ENCODE measurements around the gene IFT122. TPM values are rescaled to one million over a fixed set of nuclear protein-coding genes. Genes with fewer than 3 reads are reported as not detected.

The IFT122 gene
- total and polyA plus RNA-seq, 8 donors = 15.3 to 37.1 (median 21.8) TPM

- 87 to 88% methylated on average over 15 of the region's 15 CpGs for WGBS, 2 donors
- TF ChIP-seq CTCF (IDR thresholded peaks at IDR 0.05) = no peak
- H3K36me3 ChIP-seq = no peaks in the 10 kb centered on the region
- ATAC-seq (no peak), DNase-seq (peak in 1 of 6 donors; percentile 40), FAIRE-seq (no peak)
- no peaks in the 10 kb centered on the region for H3K27me3 ChIP-seq
- H3K27ac ChIP-seq = no peak overlapping the region
- H3K9me3 ChIP-seq = no peaks in the 10 kb centered on the region
- intact Hi-C loops (cut with DNase I) = no loop called here
- H3K4me1 ChIP-seq = no peaks in the 10 kb centered on the region
- no peak overlapping the region for H3K4me3 ChIP-seq
Measured at GRCh38 chr3:129558081-129558771, 118.2 kb downstream of the IFT122 start.

- Histone ChIP-seq H3K27me3 (no peaks in the 10 kb centered on the region), H3K9me3 (no peaks in the 10 kb centered on the region), H3K36me3 (no peaks in the 10 kb centered on the region), H3K4me1 (no peaks in the 10 kb centered on the region), H3K27ac (no peak overlapping the region), H3K4me3 (no peak overlapping the region)
- no peak for ATAC-seq
- DNase-seq = peak in 1 of 6 donors; percentile 56
- no peak for TF ChIP-seq CTCF (IDR thresholded peaks at IDR 0.05)
- FAIRE-seq = no peak
- 80 to 88% methylated on average over 9 to 11 of the region's 11 CpGs for WGBS, 2 donors
- intact Hi-C loops (cut with DNase I) = no loop called here
Measured at GRCh38 chr3:129558772-129559564, 118.9 kb downstream of the IFT122 start.

GRCh38 chr3:129559565-129560079 lies 119.6 kb downstream of the IFT122 start:
- no peaks in the 10 kb centered on the region for H3K36me3 ChIP-seq
- no peak for TF ChIP-seq CTCF (IDR thresholded peaks at IDR 0.05)
- no peaks in the 10 kb centered on the region for H3K9me3 ChIP-seq
- H3K4me1 ChIP-seq = no peaks in the 10 kb centered on the region
- ATAC-seq (no peak), DNase-seq (peak in 1 of 6 donors; percentile 54), FAIRE-seq (no peak)
- 84 to 89% methylated on average over 20 of the region's 20 CpGs for WGBS, 2 donors
- H3K27me3 ChIP-seq = no peaks in the 10 kb centered on the region
- intact Hi-C loops (cut with DNase I) = no loop called here
- no peak overlapping the region for H3K27ac ChIP-seq
- no peak overlapping the region for H3K4me3 ChIP-seq

GRCh38 chr3:129560269-129560787 lies 120.3 kb downstream of the IFT122 start:
- ATAC-seq (no peak), DNase-seq (peak in 2 of 6 donors; percentile 20 to 67), FAIRE-seq (no peak)
- Histone ChIP-seq H3K27ac (no peak overlapping the region), H3K9me3 (no peaks in the 10 kb centered on the region), H3K36me3 (no peaks in the 10 kb centered on the region), H3K27me3 (no peaks in the 10 kb centered on the region), H3K4me3 (no peak overlapping the region), H3K4me1 (no peaks in the 10 kb centered on the region)
- 73 to 74% methylated on average over 16 of the region's 16 CpGs for WGBS, 2 donors
- intact Hi-C loops (cut with DNase I) = no loop called here
- TF ChIP-seq CTCF (IDR thresholded peaks at IDR 0.05) = no peak

All from pancreas (tissue), 10 donors.